ENCODE measurements around the gene ITGA3. TPM values are rescaled to one million over a fixed set of nuclear protein-coding genes. Genes with fewer than 3 reads are reported as not detected.
A peak's percentile ranks its signal among the peaks of the same experiment; 100 is the strongest.

The ITGA3 gene
- total and polyA plus RNA-seq, 7 donors: 15.6 to 85.1 (median 38.4) TPM

GRCh38 chr17:50125420-50125997 is 69.6 kb downstream of the ITGA3 start:
- TF ChIP-seq CTCF (IDR thresholded peaks at IDR 0.05): no peak
- no peak for TF ChIP-seq EP300 (IDR thresholded peaks at IDR 0.05)
- TF ChIP-seq POLR2A (IDR thresholded peaks at IDR 0.05): no peak
- no peak for TF ChIP-seq POLR2AphosphoS5 (IDR thresholded peaks at IDR 0.05)
- H3K36me3 ChIP-seq: no peaks in the 10 kb centered on the region
- DNase-seq: no peak
- H3K27me3 ChIP-seq: peaks cover 7 to 25% (median 10%) of the 10 kb centered on the region in 3 donors
- H3K27ac ChIP-seq: no peak overlapping the region
- WGBS, 2 donors: 94 to 95% methylated on average over 4 of the region's 4 CpGs
- intact Hi-C loops (cut with DNase I): no loop called here
- no peaks in the 10 kb centered on the region for H3K9me3 ChIP-seq
- no peak overlapping the region for H3K4me3 ChIP-seq
- H3K4me1 ChIP-seq: peaks cover 0 to 31% (median 24%) of the 10 kb centered on the region in 4 donors

- Histone ChIP-seq H3K9me3 (no peaks in the 10 kb centered on the region), H3K4me3 (no peak overlapping the region), H3K27me3 (peaks cover 7 to 25% (median 10%) of the 10 kb centered on the region in 3 donors), H3K4me1 (peaks cover 0 to 42% (median 31%) of the 10 kb centered on the region in 4 donors), H3K36me3 (no peaks in the 10 kb centered on the region), H3K27ac (no peak overlapping the region)
- TF ChIP-seq POLR2AphosphoS5 (IDR thresholded peaks at IDR 0.05) (no peak), CTCF (IDR thresholded peaks at IDR 0.05) (no peak), POLR2A (IDR thresholded peaks at IDR 0.05) (no peak), EP300 (IDR thresholded peaks at IDR 0.05) (no peak)
- no peak for DNase-seq
- intact Hi-C loops (cut with DNase I): no loop called here
- 47 to 63% methylated on average over 6 of the region's 6 CpGs for whole genome bisulfite sequencing, 2 donors
Measured at GRCh38 chr17:50127697-50128361, 71.9 kb downstream of the ITGA3 start.

- Histone ChIP-seq H3K36me3 (no peaks in the 10 kb centered on the region), H3K27me3 (peaks cover 7 to 25% (median 10%) of the 10 kb centered on the region in 3 donors), H3K27ac (peak overlapping the region in 1 of 4 donors; percentile 33), H3K9me3 (no peaks in the 10 kb centered on the region), H3K4me1 (peaks cover 0 to 49% (median 38%) of the 10 kb centered on the region in 4 donors), H3K4me3 (peak overlapping the region; percentile 8 to 61 (median 55))
- WGBS, 2 donors: 7 to 12% methylated on average over 32 of the region's 32 CpGs
- intact Hi-C loops (cut with DNase I): no loop called here
- TF ChIP-seq EP300 (IDR thresholded peaks at IDR 0.05): no peak
- TF ChIP-seq POLR2AphosphoS5 (IDR thresholded peaks at IDR 0.05): no peak
- DNase-seq: no peak
Measured at GRCh38 chr17:50128441-50129352, 72.8 kb downstream of the ITGA3 start.

GRCh38 chr17:50129353-50129727 is 73.4 kb downstream of the ITGA3 start:
- peaks cover 0 to 50% (median 41%) of the 10 kb centered on the region in 4 donors for H3K4me1 ChIP-seq
- WGBS, 2 donors: 1 to 2% methylated on average over 31 of the region's 31 CpGs
- peak overlapping the region in 1 of 4 donors; percentile 33 for H3K27ac ChIP-seq

More at GRCh38 chr17:50129353-50129727, 73.4 kb downstream of the ITGA3 start:
- intact Hi-C loops (cut with DNase I): no loop called here
- no peak for TF ChIP-seq POLR2A (IDR thresholded peaks at IDR 0.05)
- TF ChIP-seq CTCF (IDR thresholded peaks at IDR 0.05): no peak
- TF ChIP-seq EP300 (IDR thresholded peaks at IDR 0.05): no peak
- no peak for TF ChIP-seq POLR2AphosphoS5 (IDR thresholded peaks at IDR 0.05)
- no peak for DNase-seq
- no peaks in the 10 kb centered on the region for H3K9me3 ChIP-seq
- H3K27me3 ChIP-seq: peaks cover 7 to 25% (median 10%) of the 10 kb centered on the region in 3 donors
- peaks cover 0 to 2% (median under 1%) of the 10 kb centered on the region in 4 donors for H3K36me3 ChIP-seq
- H3K4me3 ChIP-seq: peak overlapping the region; percentile 8 to 61 (median 55)
